CD4-positive, alpha-beta T cell treated with Interferon alpha-2 for 1 hour (primary cell): Measurements from ENCODE around the gene ABLIM1.

ENCODE experiments used
- DNase-seq, 2 donors: peaks; one replicate each; pipeline ENCODE4 v3.0.0-alpha.2; 2020 to 2022

ABLIM1 gene

GRCh38 chr10:114402871-114403540 is 255.1 kb downstream of the ABLIM1 start:
- DNase-seq = no peak

DNA sequence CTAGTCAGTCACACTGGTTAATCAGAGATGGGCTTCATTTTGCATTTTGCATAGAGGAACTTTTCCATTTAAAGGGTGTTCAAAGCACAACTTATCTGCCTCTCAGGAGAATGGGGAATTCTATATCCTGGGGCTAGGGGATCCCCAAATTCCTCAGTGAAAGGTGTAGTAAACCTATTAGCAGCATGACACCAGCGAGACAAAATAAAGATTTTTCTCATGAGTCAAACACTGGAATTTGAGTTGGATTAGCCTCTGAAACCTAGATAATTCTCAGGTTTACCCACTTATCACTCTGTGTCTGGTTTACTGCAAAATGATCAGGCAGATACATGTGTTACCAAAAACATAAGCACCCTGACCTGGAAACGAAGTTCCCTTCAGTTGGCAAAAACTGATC is 255.8 kb downstream of the ABLIM1 start:
- no peak for DNase-seq

DNA sequence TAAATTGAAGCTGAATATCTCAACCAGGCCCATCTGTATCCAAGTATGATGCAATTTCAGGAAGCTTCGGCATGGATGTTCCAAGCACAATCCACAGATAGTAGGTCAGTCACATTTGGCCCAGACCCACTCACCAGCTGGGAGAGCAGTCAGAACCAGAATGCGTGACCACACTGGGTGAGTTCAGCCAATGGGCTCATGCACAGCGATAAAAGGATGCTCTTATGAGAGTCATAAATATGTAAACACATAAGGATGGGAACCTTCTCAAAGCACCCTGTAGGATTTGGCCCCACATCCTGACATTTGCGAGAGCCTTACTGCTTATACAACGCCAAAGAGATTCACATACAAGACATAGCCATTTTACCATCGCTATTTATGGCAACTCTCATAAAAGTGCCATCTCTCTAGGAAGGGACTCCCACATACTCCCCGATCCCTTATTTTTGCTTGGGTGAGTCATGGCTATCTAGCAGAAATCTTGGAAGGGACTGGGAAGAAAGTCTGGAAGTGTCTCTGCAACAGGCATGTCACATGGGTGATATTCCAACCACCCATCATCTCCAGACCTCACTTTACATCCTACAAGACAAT is 256.8 kb downstream of the ABLIM1 start:
- DNase-seq = no peak

DNA sequence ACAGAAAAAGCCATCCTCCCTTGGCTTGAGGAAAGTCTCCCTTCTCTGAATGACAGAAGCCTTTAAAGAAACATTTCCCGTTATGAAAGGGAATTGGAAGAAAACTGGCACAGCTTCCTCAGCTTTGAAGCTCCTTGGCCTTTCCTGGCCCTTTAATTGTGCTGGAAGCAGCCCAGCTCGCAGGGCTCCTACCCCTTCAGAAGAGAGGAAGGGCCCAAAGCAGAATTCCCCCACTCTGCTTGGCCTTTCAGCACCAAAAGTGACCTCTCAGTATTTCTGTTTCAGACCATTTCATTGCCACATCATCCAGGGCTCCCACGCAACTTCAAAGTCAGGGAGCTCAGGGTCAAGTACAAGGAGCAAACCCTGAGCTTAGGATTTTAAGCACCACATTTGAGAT is 258.0 kb downstream of the ABLIM1 start:
- DNase-seq = no peak

- no peak for DNase-seq
These were observed 258.5 kb downstream of the ABLIM1 start for GRCh38 chr10:114399576-114399975.

- no peak for DNase-seq
These were observed 259.3 kb downstream of the ABLIM1 start for GRCh38 chr10:114398587-114399331.

DNA sequence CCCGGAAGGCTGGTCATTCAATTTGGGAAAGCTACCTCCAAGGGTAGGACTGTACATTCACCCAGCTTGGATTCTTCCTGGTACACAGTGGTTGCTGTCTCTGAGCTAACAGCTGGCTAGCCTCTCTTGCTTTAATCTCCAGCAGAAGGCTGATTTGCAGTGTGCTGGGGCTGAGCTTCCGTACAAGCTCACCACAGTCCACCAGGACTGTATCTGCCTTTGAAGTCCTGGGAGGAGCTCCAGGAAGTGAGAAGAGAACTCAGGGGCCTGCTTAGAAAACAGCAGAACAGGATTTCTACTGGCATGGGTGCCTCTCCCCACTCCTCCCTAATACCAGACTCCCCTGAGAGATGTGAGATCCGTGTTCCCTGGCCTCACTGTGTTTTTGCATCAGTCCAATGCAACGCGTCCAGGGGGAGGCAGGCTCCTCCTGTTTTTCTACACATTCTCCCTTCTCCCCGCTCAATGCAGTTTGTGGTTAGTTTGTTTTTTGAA is 260.4 kb downstream of the ABLIM1 start:
- no peak for DNase-seq

DNA sequence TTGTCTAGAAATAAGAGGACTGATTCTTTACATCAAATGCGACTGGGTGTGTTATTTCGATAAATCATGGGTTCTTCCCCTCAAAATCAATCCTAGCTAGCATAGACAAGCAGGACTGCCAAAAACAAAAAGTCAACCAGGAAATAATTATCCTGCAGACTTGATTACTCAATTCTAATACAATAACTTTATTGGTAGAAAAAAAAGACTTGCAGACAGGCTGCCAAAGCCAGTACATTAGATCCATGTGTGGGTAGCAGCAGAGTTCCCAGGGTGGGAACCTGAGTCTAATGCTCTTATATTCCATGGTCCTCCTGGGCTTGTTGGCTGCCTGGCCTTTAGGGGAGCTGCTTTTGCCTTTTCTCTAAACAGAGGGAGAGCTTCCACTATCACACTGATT is 261.6 kb downstream of the ABLIM1 start:
- no peak for DNase-seq

GRCh38 chr10:114395366-114396022 is 262.6 kb downstream of the ABLIM1 start:
- no peak for DNase-seq

DNA sequence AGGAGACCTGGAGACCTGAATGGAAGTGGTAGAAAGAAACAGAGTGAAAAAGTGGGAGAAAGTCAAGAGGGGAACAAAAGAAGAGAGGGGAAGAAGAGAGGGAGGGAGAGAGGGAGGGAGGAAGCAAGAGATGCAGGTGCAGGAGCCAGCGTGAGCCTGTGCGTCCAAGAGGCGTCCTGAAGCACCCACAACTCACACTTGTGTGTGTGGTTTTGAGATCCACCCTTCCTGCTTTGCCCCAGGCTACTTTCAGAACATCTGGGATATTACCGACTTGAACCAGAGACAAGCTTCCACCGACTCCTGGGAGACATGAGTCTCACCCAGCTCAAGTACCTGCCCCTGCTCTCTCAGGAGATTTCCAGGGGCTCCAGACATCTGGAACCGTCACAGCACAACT is 263.5 kb downstream of the ABLIM1 start:
- DNase-seq = no peak

DNA sequence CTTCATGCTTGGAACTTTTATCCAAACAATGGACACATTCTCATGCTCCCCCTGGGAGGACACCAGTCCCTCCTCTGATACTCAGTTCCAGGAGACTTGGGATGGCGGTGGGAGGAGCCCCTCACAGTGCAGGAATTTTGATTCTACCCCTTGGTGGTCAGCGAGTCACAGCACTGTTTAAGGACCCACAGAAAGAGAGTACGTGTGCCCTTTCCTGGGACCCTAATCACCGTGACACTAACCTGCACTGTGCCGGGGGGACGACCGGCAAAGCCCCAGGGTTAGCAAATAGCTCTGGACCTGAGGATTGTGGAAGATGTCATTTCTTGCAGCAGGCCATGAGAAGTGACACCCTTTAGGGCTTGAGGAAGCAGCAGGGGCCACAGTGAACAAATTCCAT is 264.2 kb downstream of the ABLIM1 start:
- DNase-seq = no peak

GRCh38 chr10:114393482-114393881 is 264.6 kb downstream of the ABLIM1 start:
- no peak for DNase-seq

- DNase-seq = no peak
These were observed 265.8 kb downstream of the ABLIM1 start for GRCh38 chr10:114392112-114392835.

DNA sequence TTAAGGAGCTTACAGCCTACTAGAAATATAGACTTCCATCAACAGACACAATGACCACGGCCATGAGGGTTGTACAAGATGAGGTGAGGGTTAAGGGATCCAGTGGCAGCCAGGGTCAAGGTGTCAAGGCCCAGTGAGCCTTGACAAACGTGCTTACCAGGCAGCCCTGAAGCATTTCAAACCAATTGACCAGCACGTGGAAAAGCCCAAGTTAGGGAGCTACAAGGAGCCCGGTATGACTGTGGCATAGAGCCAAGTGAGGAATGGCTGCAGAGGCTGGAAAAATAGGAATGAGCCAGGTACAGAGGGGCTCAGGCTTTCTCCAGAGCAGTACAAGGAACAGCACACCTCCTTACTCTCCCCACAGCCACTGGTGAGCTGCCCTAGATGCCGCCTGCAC is 266.5 kb downstream of the ABLIM1 start:
- DNase-seq = no peak

DNA sequence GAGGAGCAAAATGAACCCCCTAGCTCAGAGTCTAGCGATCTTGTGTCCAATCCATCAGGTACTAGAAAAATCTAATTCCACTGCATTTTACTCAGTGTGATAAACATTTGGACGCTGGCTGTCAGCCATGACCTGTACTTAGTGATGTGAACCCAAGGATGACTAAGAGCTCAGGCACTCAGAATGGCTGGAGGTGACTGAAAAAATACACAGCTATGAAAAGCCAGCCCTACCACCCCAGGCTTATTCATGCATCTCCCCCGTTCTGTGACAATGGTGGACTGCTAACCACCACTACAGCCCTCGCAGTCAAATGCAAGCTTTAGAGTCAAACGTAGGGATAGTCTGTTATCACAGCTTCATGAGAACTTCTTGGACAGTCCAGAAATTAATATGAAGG is 268.6 kb downstream of the ABLIM1 start:
- DNase-seq = no peak

DNA sequence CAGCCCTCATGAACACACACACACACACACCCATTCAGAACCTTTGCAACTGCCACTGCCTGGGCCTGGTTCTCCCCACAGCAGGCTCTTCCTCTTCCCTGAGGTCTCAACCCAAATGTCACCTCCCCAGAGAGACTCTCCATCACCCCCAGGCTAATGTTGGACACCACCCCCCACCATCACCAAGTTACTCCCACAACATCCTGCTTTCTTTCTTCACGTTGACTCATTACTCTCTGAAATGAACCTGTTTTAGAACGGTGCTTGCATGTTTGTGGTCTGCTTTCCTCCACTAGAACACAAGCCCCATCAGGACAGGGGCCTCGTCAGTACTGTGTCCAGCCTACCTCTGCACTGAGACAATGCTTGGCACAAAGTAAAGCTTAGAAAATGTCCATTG is 269.8 kb downstream of the ABLIM1 start:
- no peak for DNase-seq

- DNase-seq = no peak
These were observed 270.3 kb downstream of the ABLIM1 start for GRCh38 chr10:114387784-114388183.

DNA sequence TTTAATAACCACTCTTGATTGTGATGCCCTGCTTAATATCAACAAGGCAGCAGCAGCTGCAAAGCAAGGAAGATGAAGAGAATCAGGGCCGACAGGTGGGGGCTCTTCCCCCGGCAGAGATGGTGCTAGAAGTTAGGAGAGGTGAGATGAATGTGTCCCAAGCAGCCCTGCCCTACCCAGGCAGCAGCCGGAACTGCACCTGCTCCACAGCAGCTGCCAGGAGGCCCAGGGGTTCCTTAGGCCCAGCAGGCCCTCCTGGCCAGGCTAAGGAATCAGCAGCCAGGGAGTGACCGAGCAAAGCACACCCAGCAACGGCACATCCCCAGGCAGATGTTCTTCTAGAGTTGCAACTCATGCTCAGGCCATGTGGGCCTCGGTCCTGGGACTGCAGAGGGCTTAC is 271.6 kb downstream of the ABLIM1 start:
- no peak for DNase-seq

DNA sequence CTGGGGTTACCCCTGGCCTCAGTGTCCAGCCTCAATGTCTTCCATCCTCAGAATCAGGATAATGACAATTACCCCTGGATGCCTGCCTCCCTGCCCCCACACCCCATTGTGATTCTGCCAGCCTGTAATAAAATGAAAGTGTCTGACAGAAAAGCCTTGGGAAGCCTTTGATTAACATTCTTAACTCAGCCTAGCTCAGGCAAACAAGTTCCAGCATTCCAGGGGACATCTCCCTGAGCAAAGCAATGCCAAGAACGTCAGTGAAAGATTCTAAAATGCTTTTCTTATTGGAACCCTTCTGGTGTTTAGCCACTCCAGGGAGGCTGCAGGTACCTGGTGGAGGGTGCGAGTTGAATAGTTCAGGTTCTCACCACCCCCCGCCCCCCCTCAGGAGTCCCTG is 272.5 kb downstream of the ABLIM1 start:
- DNase-seq = no peak

DNA sequence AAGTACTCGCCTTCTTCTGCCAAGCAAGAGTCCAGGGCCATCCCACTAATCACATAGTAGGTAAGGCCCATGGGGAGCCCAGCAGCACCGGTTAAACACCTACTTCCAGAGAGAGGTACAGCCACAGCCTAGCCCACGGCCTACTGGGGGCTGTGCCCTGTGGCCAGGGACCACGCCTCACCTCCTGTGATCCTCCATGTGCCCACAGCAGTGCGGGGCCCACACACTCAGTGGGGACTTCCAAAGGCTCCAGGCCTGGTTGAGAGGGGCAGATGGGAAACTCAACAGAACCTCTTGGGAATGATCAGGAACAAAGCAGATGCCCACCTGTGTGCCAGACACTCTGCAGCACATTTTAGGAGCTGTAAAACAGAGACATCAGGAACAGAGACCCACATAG is 273.5 kb downstream of the ABLIM1 start:
- no peak for DNase-seq

DNA sequence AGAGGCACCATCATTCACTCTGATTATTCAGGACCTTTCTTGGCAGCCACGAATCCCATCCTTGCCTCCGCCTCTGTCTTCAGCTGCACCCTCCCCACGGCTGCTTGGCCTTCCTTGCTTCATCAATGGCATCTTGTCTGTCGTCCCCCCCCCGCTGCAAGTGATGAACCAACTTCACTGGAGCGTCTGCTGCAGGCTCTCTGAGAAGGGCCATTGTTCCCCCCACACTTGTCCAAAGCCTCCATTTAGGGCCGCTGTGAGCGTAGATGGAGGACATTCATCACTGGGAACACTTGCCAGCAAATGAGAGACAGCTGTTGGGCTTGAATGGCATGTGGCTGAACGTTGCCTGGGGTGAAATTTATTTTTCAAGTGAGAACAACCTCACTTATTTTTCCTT is 273.9 kb downstream of the ABLIM1 start:
- no peak for DNase-seq
